Measurements from ENCODE around the gene DYNLT4.

DNA sequence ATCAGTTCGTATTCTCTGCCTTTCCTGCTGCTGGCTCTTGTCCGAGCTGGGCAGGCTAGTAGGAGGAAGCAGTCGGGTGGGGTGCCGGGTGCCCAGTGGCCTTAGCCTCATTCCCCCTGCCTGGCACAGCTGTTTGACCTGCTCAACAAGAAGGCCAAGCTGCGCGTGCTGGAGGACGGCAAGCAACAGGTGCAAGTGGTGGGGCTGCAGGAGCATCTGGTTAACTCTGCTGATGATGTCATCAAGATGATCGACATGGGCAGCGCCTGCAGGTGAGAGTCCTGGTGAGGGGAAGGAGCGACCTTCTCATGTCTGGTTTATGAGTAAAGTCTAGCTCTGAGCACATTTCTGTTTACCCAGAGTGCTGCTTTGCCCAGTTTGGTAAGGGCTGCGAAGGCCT, 48.1 kb downstream of the DYNLT4 start:
- TF ChIP-seq, protein P1, sequence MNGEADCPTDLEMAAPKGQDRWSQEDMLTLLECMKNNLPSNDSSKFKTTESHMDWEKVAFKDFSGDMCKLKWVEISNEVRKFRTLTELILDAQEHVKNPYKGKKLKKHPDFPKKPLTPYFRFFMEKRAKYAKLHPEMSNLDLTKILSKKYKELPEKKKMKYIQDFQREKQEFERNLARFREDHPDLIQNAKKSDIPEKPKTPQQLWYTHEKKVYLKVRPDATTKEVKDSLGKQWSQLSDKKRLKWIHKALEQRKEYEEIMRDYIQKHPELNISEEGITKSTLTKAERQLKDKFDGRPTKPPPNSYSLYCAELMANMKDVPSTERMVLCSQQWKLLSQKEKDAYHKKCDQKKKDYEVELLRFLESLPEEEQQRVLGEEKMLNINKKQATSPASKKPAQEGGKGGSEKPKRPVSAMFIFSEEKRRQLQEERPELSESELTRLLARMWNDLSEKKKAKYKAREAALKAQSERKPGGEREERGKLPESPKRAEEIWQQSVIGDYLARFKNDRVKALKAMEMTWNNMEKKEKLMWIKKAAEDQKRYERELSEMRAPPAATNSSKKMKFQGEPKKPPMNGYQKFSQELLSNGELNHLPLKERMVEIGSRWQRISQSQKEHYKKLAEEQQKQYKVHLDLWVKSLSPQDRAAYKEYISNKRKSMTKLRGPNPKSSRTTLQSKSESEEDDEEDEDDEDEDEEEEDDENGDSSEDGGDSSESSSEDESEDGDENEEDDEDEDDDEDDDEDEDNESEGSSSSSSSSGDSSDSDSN (CRISPR knock-in tag; IDR thresholded peaks at IDR 0.05) = no peak
- TF ChIP-seq ZNF333 (CRISPR knock-in tag; IDR thresholded peaks at IDR 0.05; ENCODE audit: borderline replicate concordance) (no peak), SALL2 (CRISPR knock-in tag; IDR thresholded peaks at IDR 0.05) (no peak), POLR2A (IDR thresholded peaks at IDR 0.05; ENCODE audit: insufficient read depth in 1 of 2, low read depth in 2 of 2, low read length in 2 of 2) (no peak), BCLAF1 (IDR thresholded peaks at IDR 0.05) (no peak), ATF7-NPFF (CRISPR knock-in tag; IDR thresholded peaks at IDR 0.05; ENCODE audit: low read depth) (no peak), GPBP1L1 (CRISPR knock-in tag; IDR thresholded peaks at IDR 0.05) (no peak), BHLHE40 (IDR thresholded peaks at IDR 0.05; ENCODE audit: low read length) (no peak), SMARCC2 (IDR thresholded peaks at IDR 0.05) (no peak)
- TF ChIP-seq, protein P2, sequence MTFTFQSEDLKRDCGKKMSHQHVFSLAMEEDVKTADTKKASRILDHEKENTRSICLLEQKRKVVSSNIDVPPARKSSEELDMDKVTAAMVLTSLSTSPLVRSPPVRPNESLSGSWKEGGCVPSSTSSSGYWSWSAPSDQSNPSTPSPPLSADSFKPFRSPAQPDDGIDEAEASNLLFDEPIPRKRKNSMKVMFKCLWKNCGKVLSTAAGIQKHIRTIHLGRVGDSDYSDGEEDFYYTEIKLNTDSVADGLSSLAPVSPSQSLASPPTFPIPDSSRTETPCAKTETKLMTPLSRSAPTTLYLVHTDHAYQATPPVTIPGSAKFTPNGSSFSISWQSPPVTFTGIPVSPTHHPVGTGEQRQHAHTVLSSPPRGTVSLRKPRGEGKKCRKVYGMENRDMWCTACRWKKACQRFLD (CRISPR knock-in tag; IDR thresholded peaks at IDR 0.05; ENCODE audit: borderline replicate concordance) = no peak
- TF ChIP-seq, protein P3, sequence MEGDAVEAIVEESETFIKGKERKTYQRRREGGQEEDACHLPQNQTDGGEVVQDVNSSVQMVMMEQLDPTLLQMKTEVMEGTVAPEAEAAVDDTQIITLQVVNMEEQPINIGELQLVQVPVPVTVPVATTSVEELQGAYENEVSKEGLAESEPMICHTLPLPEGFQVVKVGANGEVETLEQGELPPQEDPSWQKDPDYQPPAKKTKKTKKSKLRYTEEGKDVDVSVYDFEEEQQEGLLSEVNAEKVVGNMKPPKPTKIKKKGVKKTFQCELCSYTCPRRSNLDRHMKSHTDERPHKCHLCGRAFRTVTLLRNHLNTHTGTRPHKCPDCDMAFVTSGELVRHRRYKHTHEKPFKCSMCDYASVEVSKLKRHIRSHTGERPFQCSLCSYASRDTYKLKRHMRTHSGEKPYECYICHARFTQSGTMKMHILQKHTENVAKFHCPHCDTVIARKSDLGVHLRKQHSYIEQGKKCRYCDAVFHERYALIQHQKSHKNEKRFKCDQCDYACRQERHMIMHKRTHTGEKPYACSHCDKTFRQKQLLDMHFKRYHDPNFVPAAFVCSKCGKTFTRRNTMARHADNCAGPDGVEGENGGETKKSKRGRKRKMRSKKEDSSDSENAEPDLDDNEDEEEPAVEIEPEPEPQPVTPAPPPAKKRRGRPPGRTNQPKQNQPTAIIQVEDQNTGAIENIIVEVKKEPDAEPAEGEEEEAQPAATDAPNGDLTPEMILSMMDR (CRISPR knock-in tag; IDR thresholded peaks at IDR 0.05) = no peak
